VCaP (cell line): ENCODE measurements around the gene CCDC30.
"Not testable (repeated sequence)": the region's sequence is repeated elsewhere in the genome, so short reads cannot be mapped to it uniquely, and the experiment has no call there.

ENCODE experiments used
- H3K27ac ChIP-seq: fragments of 450-650 bp; 2 replicates; pipeline ENCODE4 v1.5.1; 2017
- CTCF ChIP-seq: fragments of 450-650 bp; conservative IDR thresholded peaks from 2 replicates; pipeline ENCODE4 v1.5.1; 2017; ENCODE audit warnings: mild to moderate bottlenecking, moderate library complexity

The CCDC30 gene

GRCh38 chr1:42490237-42490636 lies 27.2 kb downstream of the CCDC30 start:
- TF ChIP-seq CTCF = no peak

GRCh38 chr1:42502031-42502430 lies 38.9 kb downstream of the CCDC30 start:
- not testable (repeated sequence) for H3K27ac ChIP-seq

More at GRCh38 chr1:42490237-42490636, 27.2 kb downstream of the CCDC30 start:
- H3K27ac ChIP-seq = no peak overlapping the region

GRCh38 chr1:42504535-42505128 lies 41.5 kb downstream of the CCDC30 start:
- TF ChIP-seq CTCF = no peak
- H3K27ac ChIP-seq = no peak overlapping the region

- no peak overlapping the region for H3K27ac ChIP-seq
- no peak for TF ChIP-seq CTCF
Measured at GRCh38 chr1:42506576-42506975, 43.5 kb downstream of the CCDC30 start.

GRCh38 chr1:42511581-42512155 lies 48.6 kb downstream of the CCDC30 start:
- not testable (repeated sequence) for H3K27ac ChIP-seq

- H3K27ac ChIP-seq = no peak overlapping the region
- no peak for TF ChIP-seq CTCF
Measured at GRCh38 chr1:42518908-42519307, 55.8 kb downstream of the CCDC30 start.

- TF ChIP-seq CTCF = no peak
- no peak overlapping the region for H3K27ac ChIP-seq
Measured at GRCh38 chr1:42523171-42523570, 60.1 kb downstream of the CCDC30 start.

GRCh38 chr1:42524330-42524729 lies 61.2 kb downstream of the CCDC30 start:
- TF ChIP-seq CTCF = no peak
- H3K27ac ChIP-seq = no peak overlapping the region
